Left ventricle myocardium inferior (tissue), 1 donor: ENCODE measurements around the gene SPRED2. TPM values are rescaled to one million over a fixed set of nuclear protein-coding genes. Genes with fewer than 3 reads are reported as not detected.

Experiments used
- DNase-seq: peaks from one replicate; pipeline ENCODE4 v3.0.0-alpha.2; 2020
- H3K27ac ChIP-seq: fragments of 200-600 bp; replicated peaks from 2 replicates; pipeline ENCODE4 v1.8.0; 2021
- H3K27me3 ChIP-seq: fragments of 200-600 bp; 2 replicates; pipeline ENCODE4 v1.8.0; 2021; ENCODE audit warnings: low read depth
- H3K36me3 ChIP-seq: fragments of 200-600 bp; 2 replicates; pipeline ENCODE4 v1.8.0; 2021
- H3K4me1 ChIP-seq: fragments of 200-600 bp; 2 replicates; pipeline ENCODE4 v1.8.0; 2021
- H3K4me3 ChIP-seq: fragments of 200-600 bp; 2 replicates; pipeline ENCODE4 v1.8.0; 2021; ENCODE audit warnings: mild to moderate bottlenecking, moderate library complexity
- H3K9me3 ChIP-seq: fragments of 200-600 bp; replicated peaks from 2 replicates; pipeline ENCODE4 v1.8.0; 2021
- intact Hi-C: fragments of 100-400 bp; cut with micrococcal nuclease; formaldehyde crosslinking; loops from one replicate; pipeline ENCODE4 v1.11.0; 2022
- total RNA-seq: library from RNA; stranded (reverse); fragmentation: NEBNext Ultra II Directional; extraction: Animal tissue kit (Norgen Biotek cat#: 25700); gene quantifications from one replicate; pipeline ENCODE4 v1.2.1, GENCODE V29; 2021
- TF ChIP-seq, protein P1 (sequence below): fragments of 200-600 bp; IDR thresholded peaks from 2 replicates; pipeline ENCODE4 v1.8.0; 2021; ENCODE audit warnings: antibody characterized with exemption, mild to moderate bottlenecking, borderline replicate concordance
- donor health status: DM: no; HTN: yes; CAD: no; lungs with severe emphysema.

SPRED2 gene
- total RNA-seq, 1 donor from 2014 or later = 18.9 TPM

DNA sequence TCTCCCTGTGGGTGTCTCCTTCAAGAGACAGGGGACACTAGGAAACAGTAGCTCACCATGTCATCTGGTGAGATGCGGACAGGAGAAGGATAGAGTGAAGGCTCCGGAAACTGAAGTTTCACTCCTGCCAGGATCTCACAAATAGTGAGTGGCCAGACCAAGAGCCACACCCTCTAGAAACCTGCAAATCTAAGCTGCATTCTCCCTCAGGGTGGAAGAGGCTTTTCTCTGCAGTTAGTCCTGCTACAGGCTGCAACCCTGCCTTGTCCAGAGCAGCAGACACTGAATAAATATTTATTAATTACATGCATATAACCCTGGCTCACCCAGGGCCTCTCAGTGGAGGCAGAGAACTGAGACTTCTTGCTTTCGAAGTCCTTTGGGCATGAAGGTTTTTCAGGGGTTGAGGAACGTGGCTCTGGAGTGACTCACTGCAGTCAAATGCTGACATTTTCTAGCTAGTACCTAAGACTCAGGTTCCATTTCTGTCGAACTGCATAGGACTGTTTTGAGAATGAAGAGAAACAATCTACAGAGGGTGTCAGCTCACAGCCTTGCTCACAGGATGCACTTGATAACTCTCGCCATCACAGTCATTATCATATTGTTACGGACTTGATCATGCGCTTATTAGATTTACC, 117.5 kb downstream of the SPRED2 start:
- intact Hi-C loops = no loop called here
- Histone ChIP-seq H3K27ac (peak overlapping the region; percentile 51), H3K36me3 (peaks cover 54% of the 10 kb centered on the region), H3K4me1 (peaks cover 33% of the 10 kb centered on the region), H3K4me3 (no peak overlapping the region), H3K9me3 (no peaks in the 10 kb centered on the region), H3K27me3 (no peaks in the 10 kb centered on the region)
- DNase-seq = no peak
- TF ChIP-seq, protein P1, sequence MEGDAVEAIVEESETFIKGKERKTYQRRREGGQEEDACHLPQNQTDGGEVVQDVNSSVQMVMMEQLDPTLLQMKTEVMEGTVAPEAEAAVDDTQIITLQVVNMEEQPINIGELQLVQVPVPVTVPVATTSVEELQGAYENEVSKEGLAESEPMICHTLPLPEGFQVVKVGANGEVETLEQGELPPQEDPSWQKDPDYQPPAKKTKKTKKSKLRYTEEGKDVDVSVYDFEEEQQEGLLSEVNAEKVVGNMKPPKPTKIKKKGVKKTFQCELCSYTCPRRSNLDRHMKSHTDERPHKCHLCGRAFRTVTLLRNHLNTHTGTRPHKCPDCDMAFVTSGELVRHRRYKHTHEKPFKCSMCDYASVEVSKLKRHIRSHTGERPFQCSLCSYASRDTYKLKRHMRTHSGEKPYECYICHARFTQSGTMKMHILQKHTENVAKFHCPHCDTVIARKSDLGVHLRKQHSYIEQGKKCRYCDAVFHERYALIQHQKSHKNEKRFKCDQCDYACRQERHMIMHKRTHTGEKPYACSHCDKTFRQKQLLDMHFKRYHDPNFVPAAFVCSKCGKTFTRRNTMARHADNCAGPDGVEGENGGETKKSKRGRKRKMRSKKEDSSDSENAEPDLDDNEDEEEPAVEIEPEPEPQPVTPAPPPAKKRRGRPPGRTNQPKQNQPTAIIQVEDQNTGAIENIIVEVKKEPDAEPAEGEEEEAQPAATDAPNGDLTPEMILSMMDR = no peak

DNA sequence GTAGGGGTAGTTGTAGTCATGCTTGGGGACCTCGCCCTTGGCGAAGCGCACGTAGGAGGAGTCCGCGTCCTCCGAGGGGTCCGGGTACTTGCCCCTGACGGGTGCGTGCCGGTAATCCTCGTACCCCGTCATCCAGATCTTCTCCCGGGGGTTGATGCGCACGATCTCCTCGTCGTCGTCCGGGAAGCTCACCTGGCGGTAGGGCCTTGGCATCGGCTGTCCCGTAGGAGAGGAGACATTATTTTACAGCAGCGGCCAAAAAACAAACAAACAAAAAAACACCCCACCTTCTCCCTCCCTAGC, 118.5 kb downstream of the SPRED2 start:
- no peak overlapping the region for H3K4me3 ChIP-seq
- peaks cover 43% of the 10 kb centered on the region for H3K4me1 ChIP-seq
- H3K9me3 ChIP-seq = no peaks in the 10 kb centered on the region
- peaks cover 54% of the 10 kb centered on the region for H3K36me3 ChIP-seq
- H3K27me3 ChIP-seq = no peaks in the 10 kb centered on the region
- H3K27ac ChIP-seq = no peak overlapping the region
- TF ChIP-seq, protein P1 = no peak
- DNase-seq = no peak
- intact Hi-C loops = no loop called here

DNA sequence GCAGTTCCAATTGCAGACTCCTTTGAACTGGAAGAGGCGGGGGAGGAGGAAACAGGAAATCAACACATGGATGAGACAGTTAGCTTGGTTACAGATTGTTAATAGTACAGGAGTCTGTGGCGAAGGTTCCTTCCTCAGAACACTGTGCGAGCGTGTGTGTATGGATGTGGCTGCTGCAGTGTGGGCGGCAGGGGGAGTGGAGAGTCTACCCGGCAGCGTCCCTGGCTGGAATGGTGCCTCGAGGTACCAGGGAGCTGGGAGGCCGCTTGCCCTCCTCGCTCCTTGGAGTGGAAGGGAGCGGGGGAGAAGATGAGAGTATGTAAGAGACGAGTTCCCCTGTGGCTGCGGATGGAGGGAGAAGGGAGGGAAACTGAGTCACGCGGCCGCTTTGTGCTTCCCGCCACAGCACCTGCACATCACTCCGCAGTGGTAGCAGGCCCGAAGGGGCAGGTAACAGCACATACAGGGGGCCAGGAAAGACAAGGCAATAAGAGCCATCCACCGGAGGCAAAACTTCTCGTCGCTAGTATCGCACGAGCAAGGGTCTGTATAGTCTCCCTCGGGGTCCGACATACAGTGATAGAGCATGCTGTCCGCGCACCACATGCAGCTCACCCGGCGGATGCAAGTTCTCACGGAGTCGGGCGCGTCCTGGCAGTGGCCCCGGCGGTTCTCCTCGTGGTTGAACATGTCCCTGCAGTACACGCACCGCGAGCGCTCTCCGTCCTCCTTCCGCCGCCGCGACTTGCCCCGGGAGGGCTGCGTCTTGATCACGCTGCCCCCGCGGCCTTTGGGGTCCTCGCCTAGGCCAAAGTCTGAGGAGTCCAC, 119.1 kb downstream of the SPRED2 start:
- intact Hi-C loops = no loop called here
- H3K9me3 ChIP-seq = no peaks in the 10 kb centered on the region
- peak overlapping the region; percentile 92 for H3K27ac ChIP-seq
- TF ChIP-seq, protein P1 = peak; percentile 39
- H3K27me3 ChIP-seq = no peaks in the 10 kb centered on the region
- peaks cover 54% of the 10 kb centered on the region for H3K36me3 ChIP-seq
- DNase-seq = no peak
- H3K4me1 ChIP-seq = peaks cover 45% of the 10 kb centered on the region
- no peak overlapping the region for H3K4me3 ChIP-seq

DNA sequence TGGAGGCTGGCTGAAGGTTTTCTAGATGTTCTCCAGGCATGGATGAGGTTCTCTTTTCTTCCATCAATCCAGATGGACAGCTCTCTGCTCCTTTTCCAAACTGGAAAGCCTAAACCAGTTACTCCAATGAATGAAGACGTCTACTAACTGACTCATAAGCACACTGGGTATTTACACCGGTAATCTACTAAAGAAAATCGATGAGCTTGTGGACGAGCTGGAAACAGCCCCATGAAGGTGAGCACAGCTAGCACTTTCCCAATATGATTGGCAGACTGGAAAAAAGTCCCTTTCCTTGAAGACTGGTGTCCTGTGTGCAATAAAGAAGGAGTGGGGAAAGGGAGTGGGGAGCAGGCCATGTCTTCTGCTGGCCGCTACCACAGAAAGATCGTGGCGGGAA, 120.8 kb downstream of the SPRED2 start:
- peaks cover 50% of the 10 kb centered on the region for H3K36me3 ChIP-seq
- H3K4me3 ChIP-seq = no peak overlapping the region
- intact Hi-C loops = no loop called here
- DNase-seq = no peak
- TF ChIP-seq, protein P1 = no peak
- H3K27ac ChIP-seq = peak overlapping the region; percentile 92
- H3K4me1 ChIP-seq = peaks cover 50% of the 10 kb centered on the region
- no peaks in the 10 kb centered on the region for H3K9me3 ChIP-seq
- H3K27me3 ChIP-seq = no peaks in the 10 kb centered on the region

DNA sequence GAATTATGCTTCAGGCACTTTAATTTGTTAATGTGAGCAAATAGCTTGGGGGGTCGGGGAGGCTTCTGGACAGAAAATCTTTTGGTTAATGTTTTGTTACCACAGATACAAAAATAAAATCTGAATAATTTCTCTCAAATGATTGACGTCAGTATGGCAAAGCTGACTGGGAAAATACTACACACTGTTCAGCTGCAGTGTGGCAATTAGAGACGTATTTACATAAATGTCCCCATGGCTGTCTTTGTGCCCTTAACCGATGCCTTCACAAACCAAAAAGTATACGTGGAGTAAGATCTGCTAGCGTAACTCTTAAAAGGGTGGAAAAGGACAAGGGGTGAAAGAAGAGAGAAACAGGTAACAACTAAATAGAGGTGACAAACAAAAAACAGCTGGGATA, 121.3 kb downstream of the SPRED2 start:
- TF ChIP-seq, protein P1 = no peak
- no peaks in the 10 kb centered on the region for H3K27me3 ChIP-seq
- H3K27ac ChIP-seq = peak overlapping the region; percentile 92
- intact Hi-C loops = no loop called here
- no peak for DNase-seq
- peaks cover 44% of the 10 kb centered on the region for H3K36me3 ChIP-seq
- H3K9me3 ChIP-seq = no peaks in the 10 kb centered on the region
- peaks cover 50% of the 10 kb centered on the region for H3K4me1 ChIP-seq
- H3K4me3 ChIP-seq = no peak overlapping the region
